K562 (cell line): ENCODE results near the gene TREX2. TPM values are rescaled to one million over a fixed set of nuclear protein-coding genes. Genes with fewer than 3 reads are reported as not detected.

Experiments used
- POLR3G ChIP-seq: IDR thresholded peaks from 2 replicates; pipeline ENCODE4 v1.6.1; 2011; ENCODE audit not compliant: insufficient read length, insufficient replicate concordance; ENCODE audit errors: extremely low read depth
- polyA plus RNA-seq, 8 experiments: library from polyadenylated mRNA; depleted of rRNA in 4 of 8; stranded (reverse) in 5 of 8; unstranded in 3 of 8; fragments of >200 nt; fragmentation: Nextera tagmentation in 2 of 8; fragmentation: Illumina TruSeq in 1 of 8; extraction: Ambion mirVana in 2 of 8; extraction: Trizol in 1 of 8; gene quantifications; 2 replicates each; pipeline versions ENCODE4 v1.2.1 to v1.2.3, GENCODE V29; 2011 to 2014; ENCODE audit warnings: inconsistent platforms in 1 of 8, missing spikeins in 1 of 8
- total RNA-seq, 7 experiments: library from RNA; depleted of rRNA in 6 of 7; stranded (reverse); fragments of >200 nt in 6 of 7; fragmentation: Illumina TruSeq in 2 of 7; extraction: Trizol in 2 of 7; gene quantifications; 2 replicates each; pipeline versions ENCODE4 v1.2.1 to v1.2.3, GENCODE V29; 2011 to 2021; ENCODE audit warnings: low replicate concordance in 1 of 7
- TF ChIP-seq, protein P1 (sequence below): fragments of 450-650 bp; IDR thresholded peaks from 2 replicates; pipeline ENCODE4 v1.7.1; 2018; ENCODE audit warnings: mild to moderate bottlenecking, low read depth; ENCODE audit not compliant: partially characterized antibody
- TF ChIP-seq, protein P2 (sequence below), 2 experiments: fragments of 450-650 bp in 1 of 2; sonication (generic) in 1 of 2; formaldehyde crosslinking in 1 of 2; IDR thresholded peaks in 1 of 2; conservative IDR thresholded peaks in 1 of 2; 2 replicates each; pipeline versions ENCODE4 v1.6.1 to v1.8.1; 2016 to 2023; ENCODE audit warnings: mild to moderate bottlenecking in 2 of 2, moderate library complexity in 2 of 2, inconsistent platforms in 1 of 2, missing genetic modification reagents in 1 of 2
- TF ChIP-seq, protein P3 (sequence below): sonication (generic); formaldehyde crosslinking; IDR thresholded peaks from 2 replicates; pipeline ENCODE4 v1.8.1; 2022; ENCODE audit warnings: missing genetic modification reagents

TREX2 gene
- total and polyA plus RNA-seq, 9 of the 15 experiments (the other 6 are each of a cell fraction or from before 2014, with no cell fraction given) = 0.07 to 1.5 (median 0.33) TPM; not detected in 2

DNA sequence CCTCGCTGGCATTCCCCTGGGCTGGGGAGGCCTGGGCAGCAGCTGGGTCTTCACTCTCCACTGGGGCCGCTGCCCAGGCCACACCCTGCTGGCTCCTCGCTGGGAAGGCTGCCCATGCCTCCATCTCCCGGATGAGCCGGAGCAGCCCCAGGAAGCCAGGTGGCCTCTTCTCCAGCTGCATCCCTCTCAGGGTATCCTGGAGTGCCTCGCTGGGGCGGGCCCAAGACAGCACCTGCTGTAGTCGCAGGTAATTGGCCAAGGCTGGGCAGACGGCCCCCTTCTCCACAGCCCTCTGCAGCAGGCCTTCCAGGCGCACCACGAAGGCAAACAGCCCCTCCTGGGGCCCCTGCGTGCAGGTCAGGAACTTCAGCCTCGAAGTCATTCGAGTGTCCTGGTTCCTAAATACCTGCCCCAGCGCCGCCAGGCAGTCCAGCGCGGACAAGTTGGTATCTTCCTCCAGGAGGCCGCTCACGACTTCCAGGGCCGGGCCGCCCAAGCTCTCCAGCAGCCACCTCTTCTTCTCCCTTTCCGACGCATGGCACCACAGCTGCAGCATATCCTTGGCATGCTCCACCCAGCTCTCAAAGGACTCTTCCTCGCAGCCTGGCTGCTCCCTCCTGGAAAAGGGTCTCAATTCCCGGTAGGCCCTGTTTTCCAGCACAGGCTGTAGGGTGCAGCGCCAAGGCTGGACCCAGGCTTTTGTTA lies 48.4 kb downstream of the TREX2 start (continued):
- TF ChIP-seq, protein P1, sequence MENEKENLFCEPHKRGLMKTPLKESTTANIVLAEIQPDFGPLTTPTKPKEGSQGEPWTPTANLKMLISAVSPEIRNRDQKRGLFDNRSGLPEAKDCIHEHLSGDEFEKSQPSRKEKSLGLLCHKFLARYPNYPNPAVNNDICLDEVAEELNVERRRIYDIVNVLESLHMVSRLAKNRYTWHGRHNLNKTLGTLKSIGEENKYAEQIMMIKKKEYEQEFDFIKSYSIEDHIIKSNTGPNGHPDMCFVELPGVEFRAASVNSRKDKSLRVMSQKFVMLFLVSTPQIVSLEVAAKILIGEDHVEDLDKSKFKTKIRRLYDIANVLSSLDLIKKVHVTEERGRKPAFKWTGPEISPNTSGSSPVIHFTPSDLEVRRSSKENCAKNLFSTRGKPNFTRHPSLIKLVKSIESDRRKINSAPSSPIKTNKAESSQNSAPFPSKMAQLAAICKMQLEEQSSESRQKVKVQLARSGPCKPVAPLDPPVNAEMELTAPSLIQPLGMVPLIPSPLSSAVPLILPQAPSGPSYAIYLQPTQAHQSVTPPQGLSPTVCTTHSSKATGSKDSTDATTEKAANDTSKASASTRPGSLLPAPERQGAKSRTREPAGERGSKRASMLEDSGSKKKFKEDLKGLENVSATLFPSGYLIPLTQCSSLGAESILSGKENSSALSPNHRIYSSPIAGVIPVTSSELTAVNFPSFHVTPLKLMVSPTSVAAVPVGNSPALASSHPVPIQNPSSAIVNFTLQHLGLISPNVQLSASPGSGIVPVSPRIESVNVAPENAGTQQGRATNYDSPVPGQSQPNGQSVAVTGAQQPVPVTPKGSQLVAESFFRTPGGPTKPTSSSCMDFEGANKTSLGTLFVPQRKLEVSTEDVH = no peak
- TF ChIP-seq, protein P2, sequence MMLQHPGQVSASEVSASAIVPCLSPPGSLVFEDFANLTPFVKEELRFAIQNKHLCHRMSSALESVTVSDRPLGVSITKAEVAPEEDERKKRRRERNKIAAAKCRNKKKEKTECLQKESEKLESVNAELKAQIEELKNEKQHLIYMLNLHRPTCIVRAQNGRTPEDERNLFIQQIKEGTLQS (IDR thresholded peaks at IDR 0.05) = no peak
- TF ChIP-seq, protein P2 (CRISPR knock-in tag; conservative IDR thresholded peaks at IDR 0.05) = no peak
- TF ChIP-seq, protein P3, sequence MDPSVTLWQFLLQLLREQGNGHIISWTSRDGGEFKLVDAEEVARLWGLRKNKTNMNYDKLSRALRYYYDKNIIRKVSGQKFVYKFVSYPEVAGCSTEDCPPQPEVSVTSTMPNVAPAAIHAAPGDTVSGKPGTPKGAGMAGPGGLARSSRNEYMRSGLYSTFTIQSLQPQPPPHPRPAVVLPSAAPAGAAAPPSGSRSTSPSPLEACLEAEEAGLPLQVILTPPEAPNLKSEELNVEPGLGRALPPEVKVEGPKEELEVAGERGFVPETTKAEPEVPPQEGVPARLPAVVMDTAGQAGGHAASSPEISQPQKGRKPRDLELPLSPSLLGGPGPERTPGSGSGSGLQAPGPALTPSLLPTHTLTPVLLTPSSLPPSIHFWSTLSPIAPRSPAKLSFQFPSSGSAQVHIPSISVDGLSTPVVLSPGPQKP (CRISPR knock-in tag) = no peak
- no peak for TF ChIP-seq POLR3G
